ENCODE data around the gene MYLK3.

The MYLK3 gene

DNA sequence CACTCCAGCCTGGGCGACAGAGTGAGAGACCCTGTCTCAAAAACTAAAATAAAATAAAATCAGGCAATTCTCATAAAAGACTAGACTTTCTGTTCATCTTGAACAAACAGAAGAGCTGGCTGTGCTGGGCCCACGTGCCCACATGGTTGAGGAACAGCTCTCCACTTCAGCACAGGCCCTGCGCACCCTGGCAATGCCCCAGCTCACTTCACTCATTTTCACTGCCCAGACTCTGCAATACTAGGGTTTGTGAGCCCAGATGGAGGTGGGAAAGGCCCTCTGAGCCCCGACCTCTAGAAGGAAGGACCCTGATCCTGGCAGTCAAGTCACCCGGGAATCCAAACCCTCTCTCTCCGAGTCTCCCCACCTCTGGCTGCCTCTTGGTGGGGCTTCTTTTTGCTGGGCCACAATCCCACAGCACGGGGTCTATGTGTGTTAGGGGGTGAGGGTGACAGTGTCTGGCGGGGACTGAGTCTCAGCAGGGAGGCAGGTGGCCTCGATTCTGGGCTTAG is 14.8 kb downstream of the MYLK3 start:
- TF ChIP-seq, protein P1, sequence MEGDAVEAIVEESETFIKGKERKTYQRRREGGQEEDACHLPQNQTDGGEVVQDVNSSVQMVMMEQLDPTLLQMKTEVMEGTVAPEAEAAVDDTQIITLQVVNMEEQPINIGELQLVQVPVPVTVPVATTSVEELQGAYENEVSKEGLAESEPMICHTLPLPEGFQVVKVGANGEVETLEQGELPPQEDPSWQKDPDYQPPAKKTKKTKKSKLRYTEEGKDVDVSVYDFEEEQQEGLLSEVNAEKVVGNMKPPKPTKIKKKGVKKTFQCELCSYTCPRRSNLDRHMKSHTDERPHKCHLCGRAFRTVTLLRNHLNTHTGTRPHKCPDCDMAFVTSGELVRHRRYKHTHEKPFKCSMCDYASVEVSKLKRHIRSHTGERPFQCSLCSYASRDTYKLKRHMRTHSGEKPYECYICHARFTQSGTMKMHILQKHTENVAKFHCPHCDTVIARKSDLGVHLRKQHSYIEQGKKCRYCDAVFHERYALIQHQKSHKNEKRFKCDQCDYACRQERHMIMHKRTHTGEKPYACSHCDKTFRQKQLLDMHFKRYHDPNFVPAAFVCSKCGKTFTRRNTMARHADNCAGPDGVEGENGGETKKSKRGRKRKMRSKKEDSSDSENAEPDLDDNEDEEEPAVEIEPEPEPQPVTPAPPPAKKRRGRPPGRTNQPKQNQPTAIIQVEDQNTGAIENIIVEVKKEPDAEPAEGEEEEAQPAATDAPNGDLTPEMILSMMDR (conservative IDR thresholded peaks at IDR 0.05; ENCODE audit: low read length): no peak
- no peak overlapping the region for H3K4me3 ChIP-seq (ENCODE audit: low read length)
- no peak for DNase-seq (ENCODE audit: low read depth)

DNA sequence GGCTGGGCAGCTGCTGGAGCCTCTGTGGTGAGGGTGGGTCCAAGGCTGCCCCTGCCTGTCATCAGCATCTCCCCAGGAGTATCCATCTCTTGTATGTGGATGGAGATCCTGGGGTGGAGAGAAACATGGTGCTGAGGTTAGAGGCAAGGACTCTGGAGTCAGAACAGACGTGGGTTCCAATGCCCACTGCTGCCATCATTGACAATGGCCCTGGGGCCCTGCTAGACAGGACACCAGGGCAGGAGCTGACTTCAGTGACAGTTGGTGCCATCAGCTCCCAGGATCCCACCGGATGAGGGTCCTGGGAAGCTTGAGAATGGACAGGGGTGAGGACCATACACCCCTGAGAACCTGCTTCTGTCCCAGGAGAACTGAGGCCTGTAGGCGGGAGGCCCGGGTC is 15.6 kb downstream of the MYLK3 start:
- TF ChIP-seq, protein P1 (conservative IDR thresholded peaks at IDR 0.05; ENCODE audit: low read length): no peak
- no peak overlapping the region for H3K4me3 ChIP-seq (ENCODE audit: low read length)
- DNase-seq (ENCODE audit: low read depth): no peak

DNA sequence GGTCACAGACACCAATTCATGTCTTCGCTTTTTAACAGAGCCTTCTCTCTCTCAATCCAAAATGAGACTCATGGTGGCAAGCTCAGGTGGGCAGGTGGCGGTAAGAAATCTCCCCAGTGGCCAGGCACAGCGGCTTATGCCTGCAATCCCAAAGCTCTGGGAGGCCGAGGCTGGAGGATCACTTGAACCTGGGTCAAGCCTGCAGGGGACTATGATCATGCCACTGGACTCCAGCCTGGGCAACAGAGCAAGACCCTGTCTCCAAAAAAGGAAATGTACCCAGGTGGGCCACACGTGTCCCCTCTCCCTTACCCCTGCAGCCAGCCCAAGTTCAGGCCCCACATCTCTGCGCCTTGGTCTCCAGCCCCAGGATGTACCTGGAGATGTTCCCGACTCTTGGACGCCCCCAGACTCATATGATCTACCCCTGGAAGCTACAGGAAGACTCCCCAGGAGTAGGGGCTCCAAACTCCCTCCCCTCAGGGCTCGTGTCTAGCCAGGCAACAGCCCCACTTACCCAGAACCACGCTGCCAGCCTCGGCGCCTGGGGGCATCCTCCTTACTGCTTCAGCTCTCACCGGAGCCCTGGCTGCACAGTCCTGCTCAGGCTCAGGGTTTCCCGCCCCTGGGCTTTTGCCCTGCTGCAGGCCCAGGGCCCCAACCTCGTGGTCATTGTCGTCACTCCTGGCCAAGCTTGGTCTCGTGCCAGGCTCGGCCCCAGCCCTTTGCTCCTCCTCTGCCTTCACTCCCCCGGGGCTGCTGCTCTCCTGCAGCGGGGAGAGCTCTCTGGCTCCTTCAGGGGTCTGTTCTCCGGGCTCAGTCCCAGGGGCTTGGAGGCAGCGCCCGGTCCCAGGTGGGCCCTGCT is 16.2 kb downstream of the MYLK3 start:
- no peak for DNase-seq (ENCODE audit: low read depth)
- TF ChIP-seq, protein P1 (conservative IDR thresholded peaks at IDR 0.05; ENCODE audit: low read length): no peak
- H3K4me3 ChIP-seq (ENCODE audit: low read length): no peak overlapping the region

DNA sequence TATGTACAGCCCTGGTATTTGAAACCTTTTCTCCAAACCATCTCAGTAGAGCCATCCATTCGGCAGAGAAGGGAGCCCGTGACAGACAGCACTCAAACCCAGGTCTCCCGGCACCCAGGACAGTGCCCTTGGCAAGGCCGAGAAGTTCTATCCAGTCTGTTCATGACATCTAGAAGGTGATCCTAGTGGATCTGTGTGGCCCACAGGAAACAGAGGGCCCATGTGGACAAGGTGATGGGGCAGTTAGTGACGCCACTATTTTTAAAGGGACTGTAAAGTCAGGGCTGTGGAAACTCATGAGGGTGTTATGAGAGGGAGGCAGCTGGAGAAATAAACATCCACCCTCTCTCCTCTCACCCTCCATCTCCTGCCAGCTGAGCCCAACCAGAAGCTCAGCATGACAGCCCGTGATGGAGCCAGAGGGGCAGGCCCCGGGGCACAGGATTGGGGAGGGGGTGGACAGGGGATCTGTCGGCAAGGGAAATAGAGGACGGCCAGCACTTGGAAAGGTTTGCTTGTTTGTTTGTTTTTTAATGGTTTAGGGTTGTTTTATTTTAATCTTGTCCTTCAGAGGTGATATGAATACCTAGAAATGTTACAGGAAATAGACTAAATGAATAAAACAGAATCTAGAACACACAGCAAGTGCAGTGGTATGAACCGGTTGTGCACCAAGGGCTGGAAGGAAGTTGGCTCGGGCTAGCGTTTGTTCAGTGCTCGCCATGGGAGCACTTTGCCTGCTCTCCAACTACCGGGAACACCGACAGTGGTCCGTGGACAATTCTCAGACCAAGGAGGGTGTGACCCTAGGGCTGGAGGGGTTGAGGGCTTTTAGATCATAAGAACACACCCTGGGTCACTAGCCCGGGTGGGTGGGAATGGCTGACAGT is 17.1 kb downstream of the MYLK3 start:
- TF ChIP-seq, protein P1 (conservative IDR thresholded peaks at IDR 0.05; ENCODE audit: low read length): no peak
- no peak for DNase-seq (ENCODE audit: low read depth)
- no peak overlapping the region for H3K4me3 ChIP-seq (ENCODE audit: low read length)

DNA sequence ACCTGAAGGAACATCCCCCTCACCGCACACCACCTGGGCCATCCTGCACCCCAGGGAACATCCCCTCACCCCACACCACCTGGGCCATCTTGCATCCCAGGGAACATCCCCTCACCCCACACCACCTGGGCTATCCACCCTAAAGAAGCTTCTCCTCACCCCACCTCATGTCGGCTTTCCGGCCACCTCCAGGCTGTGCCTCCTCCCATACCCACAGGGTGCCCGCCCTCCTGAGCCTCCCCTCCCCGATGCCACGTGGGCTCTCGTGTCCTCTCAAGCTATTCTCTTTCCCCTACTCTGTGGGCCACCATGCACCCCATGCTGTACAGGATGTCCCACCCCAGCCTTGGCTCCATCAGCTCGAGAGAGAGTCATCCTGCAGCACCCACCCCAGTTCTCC is 18.0 kb downstream of the MYLK3 start:
- no peak for DNase-seq (ENCODE audit: low read depth)
- TF ChIP-seq, protein P1 (conservative IDR thresholded peaks at IDR 0.05; ENCODE audit: low read length): no peak
- H3K4me3 ChIP-seq (ENCODE audit: low read length): no peak overlapping the region

DNA sequence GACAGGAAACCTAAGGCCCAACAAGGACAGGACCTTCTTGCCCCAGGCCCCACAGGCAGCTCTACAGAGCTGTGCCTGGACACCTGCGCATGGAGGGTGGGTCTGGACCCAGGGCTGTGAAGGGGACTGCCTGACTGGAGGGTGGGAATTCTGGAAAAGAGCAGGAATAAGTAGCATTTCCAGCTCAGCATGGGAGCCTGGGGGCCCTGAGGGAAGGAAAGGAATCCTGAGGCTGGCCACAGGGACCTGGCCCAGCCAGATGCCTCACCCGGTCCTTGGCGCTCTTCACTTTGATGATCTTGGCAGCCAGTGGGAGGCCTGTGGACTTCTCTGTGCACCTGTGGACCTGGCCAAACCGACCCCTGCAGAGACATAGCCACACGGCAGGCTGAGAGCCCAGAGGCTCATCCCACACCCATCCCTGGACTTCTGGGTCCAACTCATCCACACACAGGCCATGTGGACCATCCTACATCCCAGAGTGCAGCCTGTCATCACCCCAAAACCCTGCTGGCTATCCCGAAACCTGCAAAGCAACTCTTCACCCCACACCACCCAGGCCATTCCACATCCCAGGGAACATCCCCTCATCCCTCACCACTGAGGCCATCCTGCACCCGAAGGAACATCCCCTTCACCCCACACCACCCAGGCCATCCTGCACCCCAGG is 18.7 kb downstream of the MYLK3 start:
- no peak for DNase-seq (ENCODE audit: low read depth)

More for the DNA sequence above, 18.7 kb downstream of the MYLK3 start:
- TF ChIP-seq, protein P1 (conservative IDR thresholded peaks at IDR 0.05; ENCODE audit: low read length): no peak
- H3K4me3 ChIP-seq (ENCODE audit: low read length): no peak overlapping the region
